Stimulated activated CD8-positive, alpha-beta memory T cell treated with anti-CD3 and anti-CD28 coated beads, Interleukin-15, amount 100 ng/mL, for 24 hours (primary cell): ENCODE data around the gene LRRC8C.

Experiments
- DNase-seq: peaks from one replicate; pipeline ENCODE4 v3.0.0-alpha.2; 2020; ENCODE audit warnings: low read depth

Gene LRRC8C

GRCh38 chr1:89767618-89768017, 134.7 kb downstream of the LRRC8C start:
- no peak for DNase-seq
